PFSK-1 (cell line): ENCODE measurements around the gene CTNNA1.

Source experiments
- FOXP2 ChIP-seq: optimal IDR thresholded peaks from 2 replicates; pipeline ENCODE3; 2011; ENCODE audit warnings: borderline replicate concordance, control low read depth, inconsistent platforms; ENCODE audit not compliant: insufficient read depth; ENCODE audit errors: extremely low read length, extremely low read depth
- POLR2AphosphoS5 ChIP-seq: IDR thresholded peaks from 2 replicates; pipeline ENCODE4 v1.6.1; 2012; ENCODE audit warnings: low read depth, mild to moderate bottlenecking, control low read depth, low read length, moderate library complexity
- SIN3A ChIP-seq: IDR thresholded peaks from 2 replicates; pipeline ENCODE4 v1.6.1; 2012; ENCODE audit warnings: mild to moderate bottlenecking, low read length, moderate library complexity, borderline replicate concordance; ENCODE audit not compliant: insufficient read depth
- TAF1 ChIP-seq: IDR thresholded peaks from 2 replicates; pipeline ENCODE4 v1.6.1; 2012; ENCODE audit warnings: low read length, control low read depth, borderline replicate concordance; ENCODE audit not compliant: insufficient read depth
- TF ChIP-seq, protein P1 (sequence below), 2 experiments: IDR thresholded peaks; 2 replicates each; pipeline versions ENCODE4 v1.6.1 to v1.8.0; 2011 to 2012; ENCODE audit warnings: low read depth in 2 of 2, low read length in 2 of 2, control low read depth in 1 of 2, inconsistent platforms in 1 of 2, mild to moderate bottlenecking in 1 of 2, moderate library complexity in 1 of 2; ENCODE audit not compliant: insufficient read depth in 1 of 2

Gene CTNNA1

DNA sequence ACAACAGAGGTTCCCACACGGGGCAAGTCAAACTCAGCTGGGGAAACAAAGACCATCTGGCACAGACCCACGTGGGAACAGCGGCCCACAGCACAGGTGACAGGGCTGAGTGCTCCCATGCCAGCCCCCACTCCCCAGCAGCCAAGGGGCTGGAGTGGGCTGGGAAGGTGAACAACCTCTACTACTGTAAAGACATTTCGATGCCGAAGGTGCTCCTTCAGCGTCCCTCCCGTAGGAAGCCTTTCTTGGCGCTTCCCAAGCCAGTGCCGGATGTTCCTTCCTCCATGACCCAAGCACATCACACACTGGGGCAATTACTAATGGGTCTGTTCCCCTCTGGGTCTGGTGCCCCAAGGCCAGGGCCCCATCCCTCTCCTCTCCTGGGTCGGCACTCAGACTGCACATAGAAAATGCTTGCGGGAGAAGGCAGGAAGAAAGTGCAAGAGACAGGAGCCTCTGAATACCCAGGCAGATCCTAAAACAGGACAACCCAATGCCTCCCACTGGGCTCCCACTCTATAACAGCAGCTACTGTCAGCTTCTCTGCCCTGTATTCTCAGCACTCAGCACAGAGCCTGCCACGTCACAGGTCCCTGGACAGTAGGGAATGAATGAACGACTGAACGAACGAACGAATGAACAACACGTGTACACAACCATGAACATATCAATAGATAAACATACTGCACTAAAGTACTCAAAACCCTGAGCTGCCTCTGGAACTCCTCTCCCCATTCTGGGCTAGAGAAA is 198.9 kb downstream of the CTNNA1 start:
- TF ChIP-seq TAF1 (no peak), SIN3A (no peak), POLR2AphosphoS5 (no peak), FOXP2 (no peak)
- TF ChIP-seq, protein P1, sequence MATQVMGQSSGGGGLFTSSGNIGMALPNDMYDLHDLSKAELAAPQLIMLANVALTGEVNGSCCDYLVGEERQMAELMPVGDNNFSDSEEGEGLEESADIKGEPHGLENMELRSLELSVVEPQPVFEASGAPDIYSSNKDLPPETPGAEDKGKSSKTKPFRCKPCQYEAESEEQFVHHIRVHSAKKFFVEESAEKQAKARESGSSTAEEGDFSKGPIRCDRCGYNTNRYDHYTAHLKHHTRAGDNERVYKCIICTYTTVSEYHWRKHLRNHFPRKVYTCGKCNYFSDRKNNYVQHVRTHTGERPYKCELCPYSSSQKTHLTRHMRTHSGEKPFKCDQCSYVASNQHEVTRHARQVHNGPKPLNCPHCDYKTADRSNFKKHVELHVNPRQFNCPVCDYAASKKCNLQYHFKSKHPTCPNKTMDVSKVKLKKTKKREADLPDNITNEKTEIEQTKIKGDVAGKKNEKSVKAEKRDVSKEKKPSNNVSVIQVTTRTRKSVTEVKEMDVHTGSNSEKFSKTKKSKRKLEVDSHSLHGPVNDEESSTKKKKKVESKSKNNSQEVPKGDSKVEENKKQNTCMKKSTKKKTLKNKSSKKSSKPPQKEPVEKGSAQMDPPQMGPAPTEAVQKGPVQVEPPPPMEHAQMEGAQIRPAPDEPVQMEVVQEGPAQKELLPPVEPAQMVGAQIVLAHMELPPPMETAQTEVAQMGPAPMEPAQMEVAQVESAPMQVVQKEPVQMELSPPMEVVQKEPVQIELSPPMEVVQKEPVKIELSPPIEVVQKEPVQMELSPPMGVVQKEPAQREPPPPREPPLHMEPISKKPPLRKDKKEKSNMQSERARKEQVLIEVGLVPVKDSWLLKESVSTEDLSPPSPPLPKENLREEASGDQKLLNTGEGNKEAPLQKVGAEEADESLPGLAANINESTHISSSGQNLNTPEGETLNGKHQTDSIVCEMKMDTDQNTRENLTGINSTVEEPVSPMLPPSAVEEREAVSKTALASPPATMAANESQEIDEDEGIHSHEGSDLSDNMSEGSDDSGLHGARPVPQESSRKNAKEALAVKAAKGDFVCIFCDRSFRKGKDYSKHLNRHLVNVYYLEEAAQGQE (IDR thresholded peaks at IDR 0.05; ENCODE audit: insufficient read depth in 1 of 2, low read depth in 2 of 2, low read length in 2 of 2): no peak

DNA sequence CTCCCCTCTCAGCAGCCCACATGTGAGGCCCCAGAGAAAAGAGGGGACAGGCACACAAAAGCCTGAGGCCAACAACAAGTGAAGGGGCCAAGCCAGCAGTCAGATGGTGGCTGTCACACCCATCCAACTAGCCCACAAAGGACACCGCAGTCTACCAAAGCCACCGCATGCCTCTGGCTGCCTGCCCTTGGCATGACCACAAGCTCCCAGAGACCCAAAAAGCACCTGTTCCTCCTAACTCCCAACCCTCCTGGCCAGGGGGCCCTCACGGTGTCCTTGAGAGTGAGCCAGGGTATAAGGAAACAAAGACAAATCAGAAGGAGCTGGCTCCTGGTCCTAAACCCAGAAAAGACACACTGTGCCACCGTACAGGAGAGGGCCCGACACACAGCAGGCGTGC is 199.7 kb downstream of the CTNNA1 start:
- TF ChIP-seq POLR2AphosphoS5 (no peak), FOXP2 (no peak), TAF1 (no peak), SIN3A (no peak)
- TF ChIP-seq, protein P1 (IDR thresholded peaks at IDR 0.05; ENCODE audit: insufficient read depth in 1 of 2, low read depth in 2 of 2, low read length in 2 of 2): no peak

DNA sequence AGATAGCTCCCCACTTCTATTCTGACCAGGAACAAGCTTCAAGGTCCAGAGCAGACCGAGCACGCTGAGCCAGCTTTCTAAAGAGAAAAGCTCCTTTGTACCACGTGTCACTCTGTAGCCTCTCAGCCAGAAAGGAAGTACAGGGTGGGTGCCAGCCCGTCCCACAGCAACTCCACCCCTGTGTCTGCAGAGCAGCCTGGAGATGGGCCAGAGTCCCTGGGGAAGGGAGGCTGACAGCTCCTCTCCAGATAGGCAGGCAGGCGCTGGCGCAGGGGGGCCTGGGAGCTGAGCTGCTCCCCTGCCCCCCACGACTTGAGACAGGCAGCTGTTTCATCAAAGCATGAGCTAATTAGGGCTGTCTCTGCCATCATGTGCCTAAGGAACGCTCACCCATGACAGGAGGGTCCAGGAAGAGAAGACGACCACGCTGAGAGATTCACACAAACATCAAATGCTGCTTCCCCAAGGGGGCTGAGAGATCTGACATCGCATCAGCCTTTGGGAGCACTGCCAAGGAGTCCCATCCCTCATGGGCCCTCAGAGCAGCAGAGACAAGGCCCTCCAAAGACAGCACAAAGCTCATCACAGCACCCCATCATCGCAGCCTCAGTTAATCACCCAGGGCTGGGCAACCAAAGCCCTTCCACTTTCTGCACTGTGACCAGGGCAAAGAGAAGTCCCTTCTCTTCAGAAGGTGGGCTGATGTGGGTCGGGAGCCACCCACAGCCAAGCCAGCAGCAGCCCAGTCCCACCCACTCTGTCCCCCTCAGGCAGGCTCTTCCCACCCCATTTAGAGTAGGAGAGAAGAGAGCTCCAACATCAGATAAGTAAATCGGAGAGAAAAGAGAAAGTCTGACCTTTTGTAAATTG is 200.4 kb downstream of the CTNNA1 start:
- TF ChIP-seq TAF1 (no peak), FOXP2 (no peak), SIN3A (no peak), POLR2AphosphoS5 (no peak)
- TF ChIP-seq, protein P1 (IDR thresholded peaks at IDR 0.05; ENCODE audit: insufficient read depth in 1 of 2, low read depth in 2 of 2, low read length in 2 of 2): no peak

DNA sequence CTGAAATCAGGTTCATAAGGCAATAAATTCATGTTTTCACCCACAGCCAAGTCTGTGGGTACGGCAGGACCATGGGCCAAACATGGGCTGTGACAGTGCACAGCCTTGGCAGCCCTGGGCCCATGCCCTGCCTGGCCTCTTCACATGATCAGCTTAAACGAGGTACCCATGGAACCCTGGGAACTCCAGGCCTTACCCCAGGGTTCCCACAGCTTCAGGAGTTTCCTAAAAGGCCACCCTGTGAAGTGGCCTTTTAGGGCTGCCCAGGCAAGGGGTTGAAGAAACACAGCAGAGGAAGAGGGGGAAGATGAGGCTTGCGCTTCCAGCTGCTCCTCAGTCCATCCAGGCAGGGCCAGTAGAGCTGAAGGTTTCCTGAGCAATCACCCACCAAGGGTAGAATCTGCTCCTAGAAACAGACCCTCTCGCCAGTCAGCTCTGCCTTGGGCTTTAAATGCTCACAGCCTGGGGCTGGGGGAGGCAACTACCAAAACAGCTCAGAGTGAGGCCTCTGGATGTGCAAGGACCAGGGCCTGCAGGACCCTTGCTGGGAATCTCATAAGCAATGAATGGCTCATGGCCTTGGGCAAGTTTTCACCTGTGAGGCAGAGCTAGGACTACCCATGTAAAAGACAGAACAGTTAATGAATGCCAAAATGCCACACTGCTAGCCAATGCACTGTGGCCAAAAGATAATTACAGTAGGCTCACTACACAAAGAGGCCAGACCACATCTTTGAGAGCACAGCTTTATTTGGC is 201.2 kb downstream of the CTNNA1 start:
- TF ChIP-seq, protein P1 (IDR thresholded peaks at IDR 0.05; ENCODE audit: insufficient read depth in 1 of 2, low read depth in 2 of 2, low read length in 2 of 2): no peak
- TF ChIP-seq FOXP2 (no peak), POLR2AphosphoS5 (no peak), SIN3A (no peak), TAF1 (no peak)
